Chondrocyte (in vitro differentiated cells): ENCODE results near the gene CCDC127. TPM values are rescaled to one million over a fixed set of nuclear protein-coding genes. Genes with fewer than 3 reads are reported as not detected.

Source experiments
- DNase-seq: peaks from one replicate; pipeline ENCODE4 v3.0.0; 2021; ENCODE audit warnings: mixed read lengths, low spot score
- H3K27ac Mint-ChIP-seq: one replicate; pipeline ENCODE4 v1.8.0; 2021; ENCODE audit warnings: mild to moderate bottlenecking, moderate library complexity, mixed read lengths; ENCODE audit not compliant: unreplicated experiment
- H3K27me3 Mint-ChIP-seq: 2 replicates; pipeline ENCODE4 v1.8.0; 2021; ENCODE audit warnings: low read depth, mixed read lengths
- H3K36me3 Mint-ChIP-seq: 2 replicates; pipeline ENCODE4 v1.8.0; 2021; ENCODE audit warnings: low read depth, mixed read lengths
- H3K4me1 Mint-ChIP-seq: 2 replicates; pipeline ENCODE4 v1.8.0; 2021; ENCODE audit warnings: low read depth, mild to moderate bottlenecking, mixed read lengths
- H3K4me3 Mint-ChIP-seq: one replicate; pipeline ENCODE4 v1.8.0; 2021; ENCODE audit warnings: mild to moderate bottlenecking, moderate library complexity, mixed read lengths; ENCODE audit not compliant: unreplicated experiment
- H3K9me3 Mint-ChIP-seq: 2 replicates; pipeline ENCODE4 v1.8.0; 2021; ENCODE audit warnings: low read depth, mixed read lengths
- CTCF ChIP-seq: fragments of 200-600 bp; sonication (generic); IDR thresholded peaks from 2 replicates; pipeline ENCODE4 v1.5.0; 2021; ENCODE audit warnings: antibody characterized with exemption, mild to moderate bottlenecking, moderate library complexity
- total RNA-seq: library from RNA; stranded (reverse); gene quantifications from 3 replicates; pipeline ENCODE4 v1.2.1, GENCODE V29; 2021

CCDC127 gene
- total RNA-seq, 1 donor from 2014 or later, result 8.0 TPM

GRCh38 chr5:207599-207998, 10.4 kb downstream of the CCDC127 start:
- no peak for TF ChIP-seq CTCF
- peaks cover 14% of the 10 kb centered on the region for H3K4me1 Mint-ChIP-seq
- no peaks in the 10 kb centered on the region for H3K9me3 Mint-ChIP-seq
- H3K4me3 Mint-ChIP-seq, result no peak overlapping the region
- DNase-seq, result no peak
- no peaks in the 10 kb centered on the region for H3K27me3 Mint-ChIP-seq
- no peak overlapping the region for H3K27ac Mint-ChIP-seq
- peaks cover 11% of the 10 kb centered on the region for H3K36me3 Mint-ChIP-seq

- no peak for DNase-seq
- H3K9me3 Mint-ChIP-seq, result no peaks in the 10 kb centered on the region
- H3K36me3 Mint-ChIP-seq, result peaks cover 13% of the 10 kb centered on the region
- H3K27ac Mint-ChIP-seq, result no peak overlapping the region
- H3K27me3 Mint-ChIP-seq, result no peaks in the 10 kb centered on the region
- TF ChIP-seq CTCF, result no peak
- no peak overlapping the region for H3K4me3 Mint-ChIP-seq
- H3K4me1 Mint-ChIP-seq, result peaks cover 14% of the 10 kb centered on the region
Measured at GRCh38 chr5:206927-207536, 10.9 kb downstream of the CCDC127 start.

GRCh38 chr5:206406-206805, 11.5 kb downstream of the CCDC127 start:
- peaks cover 13% of the 10 kb centered on the region for H3K36me3 Mint-ChIP-seq
- no peak for TF ChIP-seq CTCF
- DNase-seq, result no peak
- H3K4me1 Mint-ChIP-seq, result peaks cover 14% of the 10 kb centered on the region
- H3K27ac Mint-ChIP-seq, result no peak overlapping the region
- no peaks in the 10 kb centered on the region for H3K9me3 Mint-ChIP-seq
- H3K27me3 Mint-ChIP-seq, result no peaks in the 10 kb centered on the region
- H3K4me3 Mint-ChIP-seq, result no peak overlapping the region

GRCh38 chr5:204966-205670, 12.8 kb downstream of the CCDC127 start:
- H3K4me3 Mint-ChIP-seq, result no peak overlapping the region
- TF ChIP-seq CTCF, result no peak
- DNase-seq, result no peak
- H3K4me1 Mint-ChIP-seq, result peaks cover 11% of the 10 kb centered on the region
- no peak overlapping the region for H3K27ac Mint-ChIP-seq
- H3K9me3 Mint-ChIP-seq, result no peaks in the 10 kb centered on the region
- no peaks in the 10 kb centered on the region for H3K27me3 Mint-ChIP-seq
- peaks cover 13% of the 10 kb centered on the region for H3K36me3 Mint-ChIP-seq

GRCh38 chr5:204462-204861, 13.5 kb downstream of the CCDC127 start:
- no peak for DNase-seq
- TF ChIP-seq CTCF, result no peak
- H3K9me3 Mint-ChIP-seq, result no peaks in the 10 kb centered on the region
- no peak overlapping the region for H3K4me3 Mint-ChIP-seq
- H3K36me3 Mint-ChIP-seq, result peaks cover 13% of the 10 kb centered on the region
- no peak overlapping the region for H3K27ac Mint-ChIP-seq
- no peaks in the 10 kb centered on the region for H3K27me3 Mint-ChIP-seq
- H3K4me1 Mint-ChIP-seq, result peaks cover 11% of the 10 kb centered on the region
